Measurements from ENCODE around the gene ELMO1.

ELMO1 gene

DNA sequence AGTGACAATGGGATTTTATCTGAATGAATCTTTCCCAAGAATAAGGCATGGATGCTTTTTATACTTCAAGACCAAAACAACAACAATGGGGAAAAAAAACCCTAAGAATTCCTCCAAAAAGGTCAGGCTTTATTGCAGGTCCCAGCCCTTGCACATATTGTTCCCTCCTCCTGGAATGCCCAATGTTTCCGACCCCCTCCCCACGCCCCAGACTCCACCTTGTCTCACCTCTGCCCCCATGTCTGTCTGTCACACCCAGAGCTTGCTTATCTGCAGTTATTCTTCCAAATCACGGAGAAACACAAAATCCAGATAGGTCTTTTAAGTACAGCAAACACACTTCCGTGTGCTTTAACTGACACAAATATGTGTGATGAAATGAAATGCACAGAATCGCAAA is 43.5 kb downstream of the ELMO1 start:
- no peak for DNase-seq

DNA sequence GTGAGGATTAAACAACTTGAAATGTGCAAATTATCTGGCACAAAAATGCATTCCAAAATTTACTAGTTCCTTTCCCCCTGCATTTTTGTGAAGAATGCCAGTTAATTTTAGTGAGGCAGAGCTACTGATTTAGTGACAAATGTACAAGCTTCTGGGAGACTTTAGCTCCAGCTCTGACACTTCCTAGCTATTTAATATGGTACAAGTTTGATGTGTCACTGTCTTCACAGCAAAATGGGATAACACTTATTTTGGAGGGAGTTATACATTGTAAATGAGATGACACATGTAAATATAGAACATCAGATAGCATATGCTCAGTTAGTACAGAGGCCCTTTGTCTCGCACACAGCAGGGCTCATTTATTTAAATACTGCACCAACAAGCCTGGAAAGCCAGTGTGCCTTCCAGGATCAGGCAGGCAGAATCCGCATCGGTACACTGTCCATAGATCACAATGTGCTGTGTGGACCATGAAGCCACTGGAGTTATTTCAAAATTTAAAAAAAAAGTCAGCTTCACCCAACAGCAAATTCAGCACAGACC is 48.7 kb downstream of the ELMO1 start:
- no peak for DNase-seq

DNA sequence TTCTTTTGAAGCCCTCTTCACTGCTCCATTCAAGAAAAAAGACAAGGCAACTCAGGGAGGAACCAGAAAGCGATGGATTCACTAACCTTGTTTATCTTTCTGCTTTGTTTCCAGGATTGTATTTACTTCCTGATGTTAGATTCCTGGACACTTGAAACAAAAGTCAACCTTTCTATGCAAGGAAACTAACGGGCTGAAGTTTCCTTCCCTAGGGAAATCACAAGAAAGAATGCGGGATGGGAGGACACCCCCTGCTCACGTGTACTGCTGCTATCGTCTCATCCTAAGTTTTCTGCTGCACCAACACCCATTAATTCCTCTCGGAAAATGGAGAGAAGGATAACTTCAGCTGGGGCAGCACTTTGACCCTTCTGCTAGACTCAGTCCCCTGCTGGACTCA is 50.3 kb downstream of the ELMO1 start:
- DNase-seq: no peak

DNA sequence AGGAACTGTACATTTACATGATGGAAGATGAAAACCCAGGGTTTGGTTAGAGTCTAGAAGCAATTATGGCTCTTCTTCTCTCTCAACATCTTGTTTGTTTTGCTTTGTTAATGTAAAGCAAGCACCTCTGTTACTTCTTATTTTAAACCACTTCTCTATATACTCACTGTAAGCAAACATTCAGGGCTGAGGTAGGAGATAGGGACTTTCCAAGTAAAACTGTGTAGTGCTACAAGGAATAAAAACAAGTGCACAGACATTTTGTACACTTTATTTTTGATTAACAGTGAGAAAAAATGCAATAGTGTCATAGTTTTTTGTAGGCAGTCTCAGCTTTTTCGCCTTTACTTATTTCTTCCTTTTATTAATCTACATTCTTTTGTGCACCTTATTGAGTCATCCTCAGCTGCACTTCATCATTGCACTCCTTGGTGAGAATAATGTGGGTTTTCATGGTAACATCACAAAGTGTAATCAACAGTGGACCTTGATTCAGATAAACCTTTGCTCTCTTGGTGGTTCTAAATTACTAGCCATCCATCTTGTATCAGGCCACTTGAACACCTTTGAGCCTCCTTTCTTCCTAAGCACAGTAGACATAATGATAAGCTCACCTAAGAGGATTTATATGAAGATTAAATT is 52.9 kb downstream of the ELMO1 start:
- DNase-seq: no peak

DNA sequence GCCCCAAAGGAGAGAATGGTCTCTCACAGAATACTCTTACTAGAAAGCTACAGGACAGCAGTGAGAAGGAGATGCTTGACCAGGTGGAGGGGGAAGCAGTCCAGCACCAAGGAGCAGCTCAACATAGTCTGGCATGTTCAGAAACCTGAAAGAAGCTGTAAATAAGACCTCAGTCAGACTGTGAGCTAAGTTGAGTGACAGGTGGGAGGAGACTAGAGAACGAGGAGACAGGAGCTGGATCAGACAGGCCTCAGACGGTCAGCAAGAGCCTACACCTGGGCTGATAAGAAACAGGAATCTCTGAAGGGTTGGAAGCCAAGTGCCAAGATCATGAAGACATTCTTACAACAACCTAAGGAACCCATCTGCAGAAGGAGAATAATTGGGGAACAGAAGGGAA is 54.5 kb downstream of the ELMO1 start:
- DNase-seq: no peak

DNA sequence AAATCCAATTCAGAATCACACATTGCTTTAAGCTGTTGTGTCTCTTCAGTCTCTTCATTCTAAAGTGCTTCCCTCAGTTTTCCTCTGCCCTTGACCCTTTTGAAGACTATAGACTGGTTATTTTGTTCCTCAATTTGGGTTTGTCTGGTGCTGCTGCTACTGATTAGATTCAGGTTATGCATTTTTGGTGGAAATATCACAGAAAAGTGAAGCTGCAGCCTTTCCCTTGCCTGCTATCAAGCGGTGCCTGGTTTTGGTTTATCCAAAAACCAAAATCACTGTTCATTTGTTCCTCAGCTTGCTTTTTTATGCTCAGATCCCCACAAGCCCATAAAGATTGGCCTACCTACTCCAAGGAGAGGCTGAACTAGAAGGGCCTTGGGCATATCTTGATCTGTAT is 55.2 kb downstream of the ELMO1 start:
- DNase-seq: no peak

DNA sequence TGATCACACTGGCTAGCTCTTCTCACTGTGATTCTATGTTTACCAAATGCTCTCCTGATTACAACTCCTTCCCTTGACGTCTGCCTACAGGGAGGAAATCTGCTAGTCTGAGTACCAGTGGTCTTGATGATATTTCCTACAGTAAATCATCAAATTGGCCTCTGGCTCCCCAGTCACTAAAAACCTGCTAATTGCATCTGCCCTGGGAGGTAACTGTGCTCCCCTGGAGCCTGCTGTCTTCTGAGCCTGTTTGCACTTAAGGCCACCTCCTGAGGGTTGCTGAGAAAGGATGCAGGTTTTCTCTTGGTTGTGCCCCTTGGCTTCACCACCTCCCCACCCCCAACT is 56.0 kb downstream of the ELMO1 start:
- DNase-seq: no peak

DNA sequence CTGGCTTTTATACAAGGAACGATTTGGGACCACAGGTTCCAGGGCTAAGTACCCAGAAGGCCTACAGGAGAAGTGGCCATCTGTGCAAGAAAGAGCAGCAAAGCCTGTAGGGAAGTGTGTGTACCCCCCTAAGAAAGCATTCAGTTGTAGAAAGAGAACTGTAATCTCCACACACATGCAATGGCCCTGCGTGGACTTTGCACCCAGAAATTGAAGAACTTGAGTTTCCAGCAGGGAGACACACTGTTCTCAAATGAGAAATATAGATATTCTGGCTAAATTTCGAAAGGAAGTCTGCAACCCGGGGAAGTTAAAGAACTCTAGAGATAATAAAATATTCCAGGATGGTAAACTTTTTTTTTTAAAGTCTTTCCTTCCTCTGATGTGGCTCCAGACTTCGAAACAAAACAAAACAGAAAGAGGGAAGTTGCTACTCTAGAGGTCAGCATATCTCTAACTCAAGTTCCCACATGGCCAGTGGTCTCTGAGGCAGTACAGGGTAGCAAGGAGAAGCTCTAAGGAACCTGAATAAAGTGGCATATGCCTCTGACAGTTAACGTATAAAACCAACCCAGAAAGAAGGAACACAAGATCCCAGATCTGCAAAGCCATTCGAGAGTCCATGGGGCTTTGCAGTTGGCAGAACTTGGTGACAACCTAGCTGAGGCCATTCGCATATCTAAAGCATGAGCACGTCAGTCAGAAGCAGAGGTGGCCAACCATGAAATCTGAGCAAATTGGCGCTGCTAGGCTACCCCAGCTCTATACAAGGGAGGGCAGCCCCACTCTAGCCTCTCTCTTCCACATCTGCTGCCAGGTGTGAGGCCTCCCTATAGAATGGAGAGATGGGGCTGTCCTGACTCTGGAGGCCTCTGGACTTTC is 56.6 kb downstream of the ELMO1 start:
- DNase-seq: no peak

DNA sequence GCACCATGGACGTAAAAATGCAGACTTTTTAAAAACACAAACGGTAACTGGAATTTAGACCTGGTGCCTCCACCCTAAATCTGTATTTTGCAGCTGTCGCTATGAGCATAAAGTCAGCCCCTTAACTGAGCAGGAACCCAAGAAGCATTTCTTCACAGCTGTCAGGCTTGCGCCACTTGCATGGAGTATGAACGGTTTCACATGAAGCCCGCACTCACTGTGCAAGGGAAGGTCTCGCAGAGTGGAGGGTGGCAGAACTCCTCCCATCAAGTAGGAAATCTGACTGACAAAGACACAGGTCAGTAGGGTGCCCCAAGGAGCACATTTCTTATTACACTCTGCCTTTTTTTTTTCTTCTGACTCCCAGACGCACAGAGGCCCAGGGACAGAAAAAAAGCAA is 58.5 kb downstream of the ELMO1 start:
- DNase-seq: no peak

DNA sequence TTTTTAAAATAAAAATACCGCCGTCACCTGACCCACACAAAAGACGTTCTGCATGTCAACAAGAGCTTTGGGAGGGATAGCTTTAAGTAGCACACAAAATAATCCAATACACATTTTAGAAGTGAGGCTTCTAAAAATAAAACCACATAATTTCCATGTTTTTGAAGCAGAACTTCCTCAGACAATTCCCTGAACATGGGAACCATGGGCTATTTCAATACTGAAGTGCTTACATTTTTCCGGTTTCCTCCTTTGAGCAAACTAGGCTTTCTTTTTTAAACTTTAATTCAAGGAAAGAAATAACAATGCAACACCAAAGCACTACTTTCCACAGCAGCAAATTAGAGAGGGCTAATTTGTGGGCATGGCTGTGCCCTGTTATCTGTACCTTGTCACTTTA is 59.9 kb downstream of the ELMO1 start:
- DNase-seq: no peak

DNA sequence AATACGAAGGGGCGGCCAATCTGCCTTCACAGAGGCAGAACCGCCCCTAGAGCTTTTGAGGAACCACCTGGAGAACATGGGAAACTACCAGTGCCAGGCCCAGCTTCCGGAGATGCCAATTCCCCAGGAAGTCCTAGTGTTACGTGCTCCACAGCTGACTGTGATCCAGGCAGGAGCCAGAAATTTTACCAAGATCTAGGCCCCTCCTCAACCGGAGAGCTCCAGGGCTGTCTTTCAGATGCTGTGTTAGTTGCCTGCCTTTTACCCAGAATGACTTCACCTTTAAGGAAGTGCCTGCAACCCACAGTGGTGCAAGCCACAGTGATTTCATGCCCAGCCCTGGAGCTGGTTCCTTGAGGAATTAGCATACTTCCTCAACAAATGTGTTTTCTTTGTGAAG is 62.9 kb downstream of the ELMO1 start:
- no peak for DNase-seq

DNA sequence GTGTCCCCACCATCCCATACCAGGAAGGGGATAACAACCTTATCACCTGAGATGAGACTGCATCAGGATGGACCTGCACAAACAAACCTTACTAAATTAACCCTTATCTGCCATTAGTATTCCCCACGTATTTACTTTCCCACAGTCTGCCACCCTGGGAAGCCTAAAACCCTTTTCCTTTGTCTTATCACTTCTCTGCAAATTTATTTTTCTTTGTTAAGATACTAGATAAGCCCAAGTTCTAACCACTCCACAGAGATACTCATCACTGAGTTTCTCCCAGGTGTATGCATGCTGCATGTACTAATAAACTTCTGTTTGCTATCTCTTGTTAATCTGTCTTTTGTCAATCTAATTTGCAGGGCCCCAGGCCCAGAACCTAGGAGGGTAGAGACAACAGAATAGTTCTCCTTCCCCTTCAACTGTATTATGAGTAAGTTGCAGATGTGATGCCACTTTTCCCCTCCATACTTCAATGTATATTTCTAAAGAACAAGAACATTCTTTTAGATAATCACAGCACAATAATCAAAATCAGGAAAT is 66.0 kb downstream of the ELMO1 start:
- no peak for DNase-seq

DNA sequence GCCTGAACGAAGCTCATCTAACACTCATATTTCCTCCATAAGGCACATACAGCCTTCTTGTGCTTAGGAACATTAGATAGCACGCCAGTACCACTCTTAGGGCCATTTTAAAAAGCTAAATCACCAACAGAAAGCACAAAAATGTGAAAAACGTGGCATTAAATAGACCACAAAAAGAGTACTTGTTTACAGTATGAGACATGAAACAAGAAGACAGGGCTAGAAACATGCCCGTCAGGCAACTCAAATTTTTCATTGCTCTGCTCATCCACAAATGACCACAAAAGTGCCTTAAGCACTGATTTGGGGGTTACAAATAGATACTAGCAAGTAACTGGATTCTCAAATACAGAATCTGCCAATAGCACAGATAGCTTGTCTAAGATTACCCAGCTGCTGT is 67.8 kb downstream of the ELMO1 start:
- no peak for DNase-seq

DNA sequence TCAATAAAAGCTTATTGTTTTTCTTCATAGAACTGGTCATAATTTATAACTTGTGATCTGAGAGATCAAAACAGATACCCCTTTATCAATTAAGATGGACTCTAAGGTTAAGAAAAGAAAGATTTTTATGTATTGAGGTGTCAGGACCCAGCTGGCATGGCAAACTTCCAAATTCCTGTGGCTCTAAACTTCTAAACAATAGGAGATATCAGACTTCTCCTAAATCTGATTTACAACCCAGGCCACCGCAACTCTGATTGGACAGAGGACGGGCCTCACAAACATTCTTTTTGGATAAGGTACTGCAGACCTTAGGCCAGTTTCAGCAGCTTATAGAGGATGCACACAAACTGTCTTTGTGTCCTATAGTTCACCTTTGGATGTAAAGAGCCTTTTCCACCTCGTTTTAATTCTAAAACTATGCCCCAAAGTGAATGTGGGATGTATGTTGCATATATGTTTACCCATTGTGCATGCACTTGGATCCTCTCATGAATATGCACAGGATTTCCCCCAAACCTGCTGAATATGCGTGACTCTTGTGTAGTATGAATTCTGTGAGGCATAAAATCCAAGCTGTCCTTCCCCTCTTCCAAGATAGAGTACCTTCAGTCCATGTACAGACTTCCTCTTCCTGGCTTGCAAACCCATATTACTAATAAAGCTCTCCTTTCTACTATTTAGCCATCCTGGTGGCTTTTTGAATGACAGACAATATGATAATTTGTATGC is 69.0 kb downstream of the ELMO1 start:
- DNase-seq: no peak

DNA sequence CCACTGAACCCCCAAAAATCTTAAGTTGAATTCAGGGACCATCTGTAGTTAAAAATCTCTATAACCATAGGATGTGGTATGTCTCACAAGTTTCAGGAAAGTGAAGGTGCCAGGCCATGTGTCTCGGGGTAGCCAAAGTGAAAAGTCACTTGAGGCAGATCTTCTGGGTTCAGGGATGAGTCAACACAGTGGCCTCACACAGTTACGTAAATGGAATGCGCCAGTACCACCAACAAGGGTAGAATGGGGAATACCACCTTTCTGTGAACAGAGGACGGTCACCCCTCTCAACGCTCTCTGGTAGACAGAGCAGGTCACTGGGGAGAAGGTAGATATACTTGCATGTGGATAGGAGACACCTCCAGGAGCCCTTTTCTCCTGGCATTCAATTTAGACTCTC is 71.4 kb downstream of the ELMO1 start:
- DNase-seq: no peak

DNA sequence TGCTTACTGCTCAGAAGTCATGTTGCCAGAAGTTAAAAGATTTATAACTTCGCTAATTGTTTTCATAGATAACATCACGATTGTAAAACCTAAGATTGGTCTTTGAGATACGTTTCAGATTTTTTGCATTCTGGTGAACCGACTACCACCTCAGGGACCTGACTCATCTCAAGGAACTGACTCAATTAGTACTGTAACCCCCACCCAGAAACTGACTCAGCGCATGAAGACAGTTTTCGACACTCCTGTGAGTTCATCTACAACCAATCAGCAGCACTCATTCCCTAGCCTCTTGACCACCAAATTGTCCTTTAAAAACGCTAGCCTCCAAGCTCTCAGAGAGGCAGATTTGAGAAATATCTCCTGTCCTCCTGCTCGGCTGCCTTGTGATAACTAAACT is 72.3 kb downstream of the ELMO1 start:
- no peak for DNase-seq

DNA sequence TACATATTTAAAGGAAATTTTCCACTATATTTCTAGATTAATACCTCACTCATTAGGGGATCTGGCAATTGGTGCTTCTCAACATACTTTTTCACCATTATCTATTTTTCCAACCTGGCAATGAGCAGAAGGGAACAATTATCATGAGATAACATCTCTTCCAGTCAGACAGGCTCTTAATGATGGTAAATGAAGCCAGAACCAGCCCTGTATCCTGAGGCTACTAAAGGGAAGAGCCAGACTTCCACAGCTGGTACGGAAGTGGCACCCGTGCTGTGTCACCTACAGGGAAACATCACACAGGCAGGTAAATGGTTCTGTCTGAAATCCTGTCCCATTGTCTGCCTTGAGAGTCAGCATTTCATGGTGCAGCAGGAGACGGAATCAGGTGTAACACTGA is 75.9 kb downstream of the ELMO1 start:
- no peak for DNase-seq

DNA sequence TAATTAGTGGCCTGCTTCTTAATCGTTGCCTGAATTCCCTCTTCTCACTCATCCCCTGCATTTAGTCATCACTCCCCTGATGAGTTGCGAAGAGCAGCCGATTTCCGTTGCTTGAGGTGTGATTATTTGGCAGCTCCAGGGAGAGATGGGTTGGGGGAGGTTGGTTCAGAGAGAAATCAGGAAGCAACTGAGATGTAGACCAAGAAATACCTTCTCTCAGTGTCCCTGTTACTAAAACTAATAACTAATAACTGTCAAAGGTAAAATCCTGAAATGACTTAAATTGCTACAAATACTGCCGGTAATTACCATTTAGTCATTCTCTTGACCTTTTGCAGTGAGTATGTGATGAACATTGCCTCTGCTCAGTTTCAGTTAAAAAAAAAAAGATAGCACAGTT is 76.9 kb downstream of the ELMO1 start:
- no peak for DNase-seq

DNA sequence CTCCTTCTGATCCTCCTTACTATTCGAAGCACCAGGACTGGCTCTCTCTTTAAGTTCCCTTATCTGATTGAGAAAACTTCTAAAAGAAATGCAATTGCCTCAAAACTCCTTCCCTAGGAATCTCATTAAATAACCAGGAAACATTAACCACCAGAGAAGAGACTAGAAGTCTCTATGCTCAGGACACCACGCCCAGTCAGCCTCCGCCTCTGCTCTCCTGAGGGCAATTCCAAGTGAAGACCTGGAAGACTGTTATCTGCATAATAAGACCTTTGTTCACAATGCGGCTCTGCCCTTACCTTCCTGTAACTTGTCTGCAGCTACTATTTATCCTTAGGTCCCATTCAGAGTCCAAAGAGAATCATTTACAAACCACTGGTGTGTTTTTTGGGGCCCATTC is 78.8 kb downstream of the ELMO1 start:
- no peak for DNase-seq

DNA sequence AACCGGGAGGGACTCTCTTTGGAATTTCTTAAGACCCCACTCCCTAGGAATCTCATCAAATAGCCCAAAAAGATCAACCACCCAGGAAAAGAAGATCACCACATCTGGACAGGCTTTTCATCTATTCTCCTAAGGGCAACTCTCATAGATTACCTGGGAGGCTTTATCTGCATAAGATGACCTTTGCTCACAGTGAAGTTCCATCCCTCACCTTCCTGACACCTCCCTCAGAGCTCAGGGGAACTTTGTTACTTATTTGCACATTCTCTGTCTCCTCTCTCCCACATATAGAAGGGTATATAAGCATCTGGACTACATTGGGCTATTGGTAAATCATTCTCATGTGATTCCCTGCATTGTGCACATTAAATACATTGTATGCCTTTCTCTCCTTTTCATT is 80.1 kb downstream of the ELMO1 start:
- DNase-seq: no peak

DNA sequence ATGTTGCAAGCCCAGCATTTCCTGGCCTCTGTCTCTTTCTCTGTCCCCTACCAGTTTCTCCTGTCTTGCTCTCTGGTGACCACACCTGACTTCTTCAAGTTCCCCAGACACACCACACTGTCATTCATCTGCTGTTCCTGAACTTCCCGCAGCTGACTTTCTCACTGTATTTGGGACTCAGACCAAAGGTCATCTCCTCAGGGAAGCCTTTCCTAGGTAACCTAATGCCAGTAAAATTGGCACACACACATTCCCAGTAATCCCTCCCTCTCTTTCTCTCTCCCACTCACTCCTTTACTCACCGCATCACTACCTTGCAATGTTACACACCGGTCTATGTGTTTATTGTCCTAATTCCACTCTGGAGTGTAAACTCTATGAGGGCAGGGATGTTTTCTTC is 81.7 kb downstream of the ELMO1 start:
- no peak for DNase-seq

DNA sequence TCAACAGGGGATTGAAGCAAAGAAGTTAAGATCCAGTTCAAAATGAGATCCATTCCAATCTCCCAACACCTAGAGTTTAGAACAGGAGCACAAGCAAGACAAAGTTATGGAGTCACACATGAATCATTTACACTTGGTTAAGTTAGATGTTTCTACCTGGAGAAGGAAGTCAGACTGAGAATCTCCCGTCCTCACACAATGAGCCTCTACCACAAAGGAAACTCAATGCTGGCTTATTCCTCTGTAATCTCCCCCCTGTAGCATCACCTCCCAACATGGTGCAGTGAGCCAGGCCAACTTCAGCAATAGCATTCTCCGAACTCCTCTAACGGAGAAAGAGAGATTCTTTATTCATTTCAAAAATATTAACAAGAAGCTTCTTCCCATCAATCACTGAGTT is 82.2 kb downstream of the ELMO1 start:
- DNase-seq: no peak

DNA sequence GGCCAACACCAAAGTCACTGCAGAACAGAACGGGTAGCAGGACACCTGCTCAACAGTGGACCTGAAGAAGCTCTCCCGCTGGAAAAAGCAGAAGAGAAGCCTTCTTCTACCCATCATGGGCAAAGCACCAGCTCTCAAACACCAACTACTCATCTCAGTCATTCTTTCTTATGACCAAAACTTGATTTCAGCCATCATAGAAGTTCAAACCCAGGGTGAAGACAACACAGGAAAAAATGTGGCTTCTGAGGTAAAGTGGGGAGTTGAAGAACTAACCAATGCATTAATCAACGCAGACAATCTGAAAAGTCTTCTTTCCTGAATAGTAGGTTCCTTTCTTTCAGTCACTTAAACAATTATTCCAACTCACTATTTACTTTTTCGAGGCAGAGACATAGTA is 83.3 kb downstream of the ELMO1 start:
- no peak for DNase-seq

DNA sequence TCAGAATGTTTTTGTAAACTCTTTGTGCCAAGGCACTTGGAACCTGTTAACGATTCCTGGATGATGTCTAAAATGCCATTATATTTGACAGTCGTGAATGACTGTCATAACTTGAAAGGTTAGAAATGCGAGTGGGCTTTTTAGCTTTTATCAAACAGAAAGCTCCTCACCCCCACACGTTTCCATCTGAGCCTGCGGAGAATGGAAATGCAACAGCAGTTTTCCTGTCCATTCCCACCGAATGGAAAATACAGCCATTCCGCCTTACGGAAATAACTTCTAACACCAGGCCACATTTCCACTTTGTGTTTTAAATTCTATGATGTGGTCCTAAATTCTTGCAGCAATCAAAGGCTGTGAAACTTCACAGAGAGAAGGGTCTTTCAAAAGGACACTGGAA is 83.8 kb downstream of the ELMO1 start:
- DNase-seq: no peak
